ENCODE measurements around the gene HIVEP3.

The HIVEP3 gene

GRCh38 chr1:41649396-41650027 lies 269.2 kb downstream of the HIVEP3 start:
- DNase-seq (ENCODE audit: low spot score) = no peak
- Histone ChIP-seq H3K23ac (ENCODE audit: low read depth, low read length, poor library complexity) (no peak overlapping the region), H2AK5ac (ENCODE audit: low read depth, low read length) (no peak overlapping the region), H2BK5ac (ENCODE audit: low read length) (no peak overlapping the region), H3K79me1 (ENCODE audit: low read depth, low read length) (no peaks in the 10 kb centered on the region), H4K91ac (ENCODE audit: low read depth, low read length, poor library complexity) (no peak overlapping the region), H3K9me3 (replicated peaks in 1 of 2; ENCODE audit: control insufficient read depth in 2 of 2, insufficient read depth in 1 of 2, low read depth in 1 of 2, low read length in 2 of 2) (no peaks in the 10 kb centered on the region), H3K27me3 (ENCODE audit: control insufficient read depth in 3 of 3, insufficient read depth in 3 of 3, low read depth in 1 of 3, low read length in 3 of 3) (no peaks in the 10 kb centered on the region), H3K4me2 (ENCODE audit: insufficient read depth, low read length, poor library complexity, severe bottlenecking) (no peak overlapping the region), H3K4ac (ENCODE audit: low read length) (no peak overlapping the region), H4K8ac (ENCODE audit: low read depth, low read length) (no peak overlapping the region), H3K36me3 (replicated peaks in 1 of 2; ENCODE audit: control insufficient read depth in 2 of 2, insufficient read depth in 2 of 2, low read length in 2 of 2) (no peaks in the 10 kb centered on the region), H2AFZ (ENCODE audit: low read length) (no peak overlapping the region), H3K27ac (replicated peaks; ENCODE audit: low read length) (no peak overlapping the region), H3K9ac (ENCODE audit: low read depth, low read length, poor library complexity) (no peak overlapping the region), H2BK120ac (ENCODE audit: low read depth, low read length) (no peak overlapping the region), H3K18ac (ENCODE audit: low read length) (no peak overlapping the region), H3K14ac (ENCODE audit: low read length) (no peak overlapping the region), H3K4me3 (ENCODE audit: low read length in 2 of 2) (no peak overlapping the region), H2BK15ac (ENCODE audit: low read length) (no peak overlapping the region), H2BK12ac (ENCODE audit: low read length) (no peak overlapping the region), H3K4me1 (ENCODE audit: control insufficient read depth in 2 of 2, insufficient read depth in 1 of 2, low read depth in 1 of 2, low read length in 2 of 2) (peaks cover 5 to 13% of the 10 kb centered on the region in 2 donors)
- no CpG with 5 or more reads among the region's 9 CpGs for WGBS, 2 donors (ENCODE audit: extremely low coverage in 2 of 2, insufficient read length in 2 of 2, insufficient replicate concordance in 1 of 2)

GRCh38 chr1:41648844-41649243 lies 269.9 kb downstream of the HIVEP3 start:
- Histone ChIP-seq H3K14ac (ENCODE audit: low read length) (no peak overlapping the region), H2BK120ac (ENCODE audit: low read depth, low read length) (no peak overlapping the region), H3K27me3 (ENCODE audit: control insufficient read depth in 3 of 3, insufficient read depth in 3 of 3, low read depth in 1 of 3, low read length in 3 of 3) (no peaks in the 10 kb centered on the region), H3K4me3 (ENCODE audit: low read length in 2 of 2) (no peak overlapping the region), H3K27ac (replicated peaks; ENCODE audit: low read length) (no peak overlapping the region), H4K91ac (ENCODE audit: low read depth, low read length, poor library complexity) (no peak overlapping the region), H2BK12ac (ENCODE audit: low read length) (no peak overlapping the region), H3K36me3 (replicated peaks in 1 of 2; ENCODE audit: control insufficient read depth in 2 of 2, insufficient read depth in 2 of 2, low read length in 2 of 2) (no peaks in the 10 kb centered on the region), H3K9ac (ENCODE audit: low read depth, low read length, poor library complexity) (no peak overlapping the region), H3K23ac (ENCODE audit: low read depth, low read length, poor library complexity) (no peak overlapping the region), H2AFZ (ENCODE audit: low read length) (no peak overlapping the region), H2BK15ac (ENCODE audit: low read length) (no peak overlapping the region), H3K4ac (ENCODE audit: low read length) (no peak overlapping the region), H3K79me1 (ENCODE audit: low read depth, low read length) (no peaks in the 10 kb centered on the region), H2BK5ac (ENCODE audit: low read length) (no peak overlapping the region), H3K18ac (ENCODE audit: low read length) (no peak overlapping the region), H4K8ac (ENCODE audit: low read depth, low read length) (no peak overlapping the region), H3K4me2 (ENCODE audit: insufficient read depth, low read length, poor library complexity, severe bottlenecking) (no peak overlapping the region), H3K9me3 (replicated peaks in 1 of 2; ENCODE audit: control insufficient read depth in 2 of 2, insufficient read depth in 1 of 2, low read depth in 1 of 2, low read length in 2 of 2) (no peaks in the 10 kb centered on the region), H2AK5ac (ENCODE audit: low read depth, low read length) (peak overlapping the region; percentile 41), H3K4me1 (ENCODE audit: control insufficient read depth in 2 of 2, insufficient read depth in 1 of 2, low read depth in 1 of 2, low read length in 2 of 2) (peaks cover 5 to 13% of the 10 kb centered on the region in 2 donors)
- WGBS, 2 donors (ENCODE audit: extremely low coverage in 2 of 2, insufficient read length in 2 of 2, insufficient replicate concordance in 1 of 2) = no CpG with 5 or more reads among the region's 6 CpGs
- no peak for DNase-seq (ENCODE audit: low spot score)

GRCh38 chr1:41648230-41648629 lies 270.5 kb downstream of the HIVEP3 start:
- H3K4me2 ChIP-seq (ENCODE audit: insufficient read depth, low read length, poor library complexity, severe bottlenecking) = no peak overlapping the region
- no peaks in the 10 kb centered on the region for H3K9me3 ChIP-seq (replicated peaks in 1 of 2; ENCODE audit: control insufficient read depth in 2 of 2, insufficient read depth in 1 of 2, low read depth in 1 of 2, low read length in 2 of 2)
- H3K4me1 ChIP-seq (ENCODE audit: control insufficient read depth in 2 of 2, insufficient read depth in 1 of 2, low read depth in 1 of 2, low read length in 2 of 2) = peaks cover 5 to 11% of the 10 kb centered on the region in 2 donors
- no peaks in the 10 kb centered on the region for H3K36me3 ChIP-seq (replicated peaks in 1 of 2; ENCODE audit: control insufficient read depth in 2 of 2, insufficient read depth in 2 of 2, low read length in 2 of 2)
- H3K18ac ChIP-seq (ENCODE audit: low read length) = no peak overlapping the region
- H3K14ac ChIP-seq (ENCODE audit: low read length) = no peak overlapping the region
- H2BK15ac ChIP-seq (ENCODE audit: low read length) = no peak overlapping the region
- no peak overlapping the region for H3K23ac ChIP-seq (ENCODE audit: low read depth, low read length, poor library complexity)
- no peak overlapping the region for H2AFZ ChIP-seq (ENCODE audit: low read length)
- H2BK120ac ChIP-seq (ENCODE audit: low read depth, low read length) = no peak overlapping the region
- no peak overlapping the region for H4K91ac ChIP-seq (ENCODE audit: low read depth, low read length, poor library complexity)
- no peak overlapping the region for H3K27ac ChIP-seq (replicated peaks; ENCODE audit: low read length)
- no peak overlapping the region for H3K9ac ChIP-seq (ENCODE audit: low read depth, low read length, poor library complexity)
- no peak overlapping the region for H3K4ac ChIP-seq (ENCODE audit: low read length)
- H4K8ac ChIP-seq (ENCODE audit: low read depth, low read length) = no peak overlapping the region
- no peaks in the 10 kb centered on the region for H3K79me1 ChIP-seq (ENCODE audit: low read depth, low read length)
- H2AK5ac ChIP-seq (ENCODE audit: low read depth, low read length) = no peak overlapping the region
- DNase-seq (ENCODE audit: low spot score) = no peak
- no peak overlapping the region for H2BK5ac ChIP-seq (ENCODE audit: low read length)
- H3K4me3 ChIP-seq (ENCODE audit: low read length in 2 of 2) = no peak overlapping the region
- no CpG with 5 or more reads among the region's 5 CpGs for WGBS, 2 donors (ENCODE audit: extremely low coverage in 2 of 2, insufficient read length in 2 of 2, insufficient replicate concordance in 1 of 2)
- H3K27me3 ChIP-seq (ENCODE audit: control insufficient read depth in 3 of 3, insufficient read depth in 3 of 3, low read depth in 1 of 3, low read length in 3 of 3) = no peaks in the 10 kb centered on the region
- H2BK12ac ChIP-seq (ENCODE audit: low read length) = no peak overlapping the region

GRCh38 chr1:41647221-41648135 lies 271.2 kb downstream of the HIVEP3 start:
- H3K9ac ChIP-seq (ENCODE audit: low read depth, low read length, poor library complexity) = no peak overlapping the region
- H3K18ac ChIP-seq (ENCODE audit: low read length) = no peak overlapping the region
- H2BK120ac ChIP-seq (ENCODE audit: low read depth, low read length) = no peak overlapping the region
- H2BK15ac ChIP-seq (ENCODE audit: low read length) = no peak overlapping the region
- no peaks in the 10 kb centered on the region for H3K9me3 ChIP-seq (replicated peaks in 1 of 2; ENCODE audit: control insufficient read depth in 2 of 2, insufficient read depth in 1 of 2, low read depth in 1 of 2, low read length in 2 of 2)
- H3K79me1 ChIP-seq (ENCODE audit: low read depth, low read length) = no peaks in the 10 kb centered on the region
- H3K23ac ChIP-seq (ENCODE audit: low read depth, low read length, poor library complexity) = no peak overlapping the region
- no peak for DNase-seq (ENCODE audit: low spot score)
- H3K4me1 ChIP-seq (ENCODE audit: control insufficient read depth in 2 of 2, insufficient read depth in 1 of 2, low read depth in 1 of 2, low read length in 2 of 2) = peaks cover 4 to 9% of the 10 kb centered on the region in 2 donors
- no peak overlapping the region for H2BK12ac ChIP-seq (ENCODE audit: low read length)
- no peak overlapping the region for H3K27ac ChIP-seq (replicated peaks; ENCODE audit: low read length)
- H4K8ac ChIP-seq (ENCODE audit: low read depth, low read length) = no peak overlapping the region
- no peak overlapping the region for H3K4ac ChIP-seq (ENCODE audit: low read length)
- H2AK5ac ChIP-seq (ENCODE audit: low read depth, low read length) = no peak overlapping the region
- H3K4me3 ChIP-seq (ENCODE audit: low read length in 2 of 2) = peak overlapping the region in 1 of 2 donors; percentile 19
- H3K4me2 ChIP-seq (ENCODE audit: insufficient read depth, low read length, poor library complexity, severe bottlenecking) = no peak overlapping the region
- no peak overlapping the region for H4K91ac ChIP-seq (ENCODE audit: low read depth, low read length, poor library complexity)
- no CpG with 5 or more reads among the region's 4 CpGs for WGBS, 2 donors (ENCODE audit: extremely low coverage in 2 of 2, insufficient read length in 2 of 2, insufficient replicate concordance in 1 of 2)
- H3K27me3 ChIP-seq (ENCODE audit: control insufficient read depth in 3 of 3, insufficient read depth in 3 of 3, low read depth in 1 of 3, low read length in 3 of 3) = no peaks in the 10 kb centered on the region
- no peak overlapping the region for H2BK5ac ChIP-seq (ENCODE audit: low read length)
- H3K36me3 ChIP-seq (replicated peaks in 1 of 2; ENCODE audit: control insufficient read depth in 2 of 2, insufficient read depth in 2 of 2, low read length in 2 of 2) = no peaks in the 10 kb centered on the region
- H3K14ac ChIP-seq (ENCODE audit: low read length) = no peak overlapping the region
- H2AFZ ChIP-seq (ENCODE audit: low read length) = no peak overlapping the region
